Activated B cell treated with CpG ODN at 0.5 μM for 24 hours (primary cell): ENCODE data around the gene C5orf15. TPM values are rescaled to one million over a fixed set of nuclear protein-coding genes. Genes with fewer than 3 reads are reported as not detected.

Experiments used
- ATAC-seq: fragments of 200-7000 bp; cut with Tn5 transposase; one replicate; pipeline ENCODE4 v1.10.0; 2021; ENCODE audit warnings: low read depth, mild to moderate bottlenecking, moderate library complexity
- CTCF ChIA-PET: fragments of 350-600 bp; sonication (Branson Sonifier 250); formaldehyde crosslinking; loops from one replicate; lab custom pipeline; 2021; ENCODE audit warnings: antibody characterized with exemption; lab: Charles Lee
- POLR2A ChIA-PET: fragments of 350-600 bp; sonication (Branson Sonifier 250); formaldehyde crosslinking; loops from one replicate; lab custom pipeline; 2021; ENCODE audit warnings: antibody characterized with exemption; lab: Charles Lee
- DNase-seq: peaks from one replicate; pipeline ENCODE4 v3.0.0; 2022
- H3K27ac Mint-ChIP-seq: one replicate; pipeline ENCODE4 v1.8.0; 2020; ENCODE audit warnings: mixed read lengths
- H3K27me3 Mint-ChIP-seq: one replicate; pipeline ENCODE4 v1.8.0; 2021; ENCODE audit warnings: mixed read lengths
- H3K36me3 Mint-ChIP-seq: one replicate; pipeline ENCODE4 v1.8.0; 2021; ENCODE audit warnings: low read depth, mixed read lengths
- H3K4me1 Mint-ChIP-seq: one replicate; pipeline ENCODE4 v1.8.0; 2021; ENCODE audit warnings: mixed read lengths
- H3K4me3 Mint-ChIP-seq: one replicate; pipeline ENCODE4 v1.8.0; 2020; ENCODE audit warnings: mild to moderate bottlenecking, mixed read lengths
- H3K9me3 Mint-ChIP-seq: one replicate; pipeline ENCODE4 v1.8.0; 2020; ENCODE audit warnings: mixed read lengths
- CTCF ChIP-seq: fragments of 200-600 bp; IDR thresholded peaks from one replicate; pipeline ENCODE4 v1.8.0; 2022; ENCODE audit warnings: antibody characterized with exemption, mild to moderate bottlenecking
- intact Hi-C: fragments of 100-400 bp; cut with micrococcal nuclease; formaldehyde crosslinking; loops from one replicate; pipeline ENCODE4 v1.15.1; 2024
- total RNA-seq: library from RNA; stranded (reverse); gene quantifications from 2 replicates; pipeline ENCODE4 v1.2.3, GENCODE V29; 2022

C5orf15 gene
- total RNA-seq, 1 donor from 2014 or later, result 25.7 TPM

GRCh38 chr5:133950821-133951612 lies 17.4 kb downstream of the C5orf15 start:
- TF ChIP-seq CTCF, result no peak
- DNase-seq, result no peak
- Mint-ChIP-seq H3K4me1 (peaks cover 7% of the 10 kb centered on the region), H3K4me3 (no peak overlapping the region), H3K36me3 (peaks cover 21% of the 10 kb centered on the region), H3K27ac (no peak overlapping the region), H3K9me3 (no peaks in the 10 kb centered on the region), H3K27me3 (no peaks in the 10 kb centered on the region)
- CTCF ChIA-PET, result no interaction called here
- intact Hi-C loops, result no loop called here
- no peak for ATAC-seq
- POLR2A ChIA-PET, result interaction anchor here (0.7 to 1.3 kb wide), 2 partner anchors 16 to 54 kb away, joined by 3 to 4 read pairs; no protein-coding TSS in a partner anchor

DNA sequence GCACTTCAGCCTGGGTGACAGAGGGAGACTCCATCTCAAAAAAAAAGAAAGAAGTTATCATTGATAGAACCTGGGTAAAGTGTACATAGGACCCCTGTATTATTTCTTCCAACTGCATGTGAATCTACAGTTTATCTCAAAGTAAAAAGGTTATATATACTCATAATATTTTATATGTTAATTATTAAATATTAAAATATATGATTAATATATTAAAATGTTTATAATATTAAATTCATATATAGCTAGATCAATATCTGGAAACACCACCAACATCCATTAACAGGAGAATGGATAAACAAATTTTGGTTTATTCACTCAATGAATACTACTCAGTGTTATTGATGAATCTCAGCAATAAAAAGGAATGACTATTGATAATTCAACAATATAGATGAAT lies 19.7 kb downstream of the C5orf15 start:
- no peak overlapping the region for H3K4me3 Mint-ChIP-seq
- POLR2A ChIA-PET, result interaction anchor here (1.3 kb wide), 1 partner anchor 20 kb away, joined by 3 read pairs; no protein-coding TSS in a partner anchor

DNA sequence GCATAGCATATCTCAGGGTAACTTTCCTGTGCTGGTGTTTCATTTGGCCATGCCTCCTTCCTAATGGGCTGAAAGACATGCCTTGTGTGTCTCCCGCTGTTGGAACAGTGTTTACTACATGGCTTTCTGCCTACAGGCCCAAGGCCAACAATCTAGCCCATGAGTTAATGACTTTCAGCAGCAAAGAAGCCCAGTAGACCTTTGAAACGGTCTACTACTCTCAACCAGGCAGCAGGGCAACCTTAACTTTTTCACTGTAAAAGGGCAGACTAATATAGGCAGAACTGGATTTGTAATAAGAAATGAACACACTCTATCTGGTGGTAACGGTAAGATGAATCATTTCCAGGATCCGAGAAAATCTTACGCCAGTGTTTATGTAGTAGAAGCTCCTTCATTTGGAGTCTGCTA lies 21.0 kb downstream of the C5orf15 start:
- H3K27me3 Mint-ChIP-seq, result no peaks in the 10 kb centered on the region
- intact Hi-C loops, result no loop called here

More for the DNA sequence above, 19.7 kb downstream of the C5orf15 start:
- TF ChIP-seq CTCF, result no peak
- Mint-ChIP-seq H3K27ac (no peak overlapping the region), H3K27me3 (no peaks in the 10 kb centered on the region), H3K4me1 (peaks cover 9% of the 10 kb centered on the region), H3K9me3 (no peaks in the 10 kb centered on the region), H3K36me3 (peaks cover 2% of the 10 kb centered on the region)
- no peak for DNase-seq
- CTCF ChIA-PET, result interaction anchor here (0.6 to 2.0 kb wide), 3 partner anchors 161 to 525 kb away, joined by 3 to 6 read pairs (median 5); no protein-coding TSS in a partner anchor
- intact Hi-C loops, result no loop called here
- no peak for ATAC-seq

DNA sequence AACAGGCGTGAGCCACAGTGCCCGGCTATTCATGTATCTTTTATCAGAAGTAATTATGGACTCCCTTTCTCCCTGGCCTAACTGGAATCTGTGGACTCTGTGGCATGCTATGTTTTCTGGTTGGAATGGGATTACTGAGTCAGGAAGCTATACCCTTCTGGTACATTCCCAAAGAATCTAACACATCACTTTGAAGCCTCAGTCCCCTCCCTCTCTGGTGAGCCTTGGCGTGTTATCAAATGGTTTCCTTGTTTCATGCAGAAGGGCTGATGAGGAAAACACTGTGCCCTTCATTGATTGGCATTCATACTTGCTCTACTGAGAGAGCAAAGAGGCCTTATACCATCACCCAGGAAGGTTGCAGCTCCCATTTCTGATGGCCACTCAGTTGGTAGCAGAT lies 22.9 kb downstream of the C5orf15 start:
- no peak overlapping the region for H3K4me3 Mint-ChIP-seq
- H3K9me3 Mint-ChIP-seq, result no peaks in the 10 kb centered on the region

More for the DNA sequence above, 21.0 kb downstream of the C5orf15 start:
- no peak overlapping the region for H3K4me3 Mint-ChIP-seq
- H3K36me3 Mint-ChIP-seq, result no peaks in the 10 kb centered on the region
- POLR2A ChIA-PET, result no interaction called here
- peaks cover 20% of the 10 kb centered on the region for H3K4me1 Mint-ChIP-seq
- H3K9me3 Mint-ChIP-seq, result no peaks in the 10 kb centered on the region
- H3K27ac Mint-ChIP-seq, result no peak overlapping the region
- no peak for DNase-seq
- no peak for TF ChIP-seq CTCF
- CTCF ChIA-PET, result interaction anchor here (2.0 kb wide), 1 partner anchor 524 kb away, joined by 5 read pairs; no protein-coding TSS in a partner anchor
- ATAC-seq, result no peak

More for the DNA sequence above, 22.9 kb downstream of the C5orf15 start:
- no peak overlapping the region for H3K27ac Mint-ChIP-seq
- intact Hi-C loops, result no loop called here
- no peak for ATAC-seq
- ChIA-PET POLR2A (no interaction called here), CTCF (interaction anchor here (1.1 to 2.1 kb wide), 9 partner anchors 11 to 837 kb away, joined by 3 to 12 read pairs (median 8); no protein-coding TSS in a partner anchor)
- peaks cover 34% of the 10 kb centered on the region for H3K4me1 Mint-ChIP-seq
- no peaks in the 10 kb centered on the region for H3K36me3 Mint-ChIP-seq
- no peak for DNase-seq
- H3K27me3 Mint-ChIP-seq, result no peaks in the 10 kb centered on the region
- no peak for TF ChIP-seq CTCF
